GM23338 (cell line): ENCODE data around the gene PKD2. TPM values are rescaled to one million over a fixed set of nuclear protein-coding genes. Genes with fewer than 3 reads are reported as not detected.

ENCODE experiments used
- ATAC-seq: fragments of 200-7000 bp; cut with Tn5 transposase; 3 replicates; pipeline ENCODE4 v1.9.1; 2020
- DNase-seq: peaks from one replicate; pipeline ENCODE4 v3.0.0-alpha.2; 2015; ENCODE audit warnings: low spot score
- H2AFZ ChIP-seq: fragments of 200-600 bp; sonication (generic); 2 replicates; pipeline ENCODE4 v1.8.0; 2016; ENCODE audit warnings: antibody characterized with exemption, mild to moderate bottlenecking, moderate library complexity
- H3F3A ChIP-seq: fragments of 200-600 bp; sonication (generic); replicated peaks from 2 replicates; pipeline ENCODE4 v1.8.0; 2017; ENCODE audit warnings: antibody characterized with exemption, mixed run types, low read depth
- H3K27ac ChIP-seq: fragments of 200-600 bp; sonication (generic); 2 replicates; pipeline ENCODE4 v1.6.1; 2016; ENCODE audit warnings: low read depth
- H3K27me3 ChIP-seq: fragments of 200-600 bp; sonication (generic); 2 replicates; pipeline ENCODE4 v1.8.0; 2016; ENCODE audit warnings: mild to moderate bottlenecking, mixed run types, moderate library complexity; ENCODE audit not compliant: insufficient read depth
- H3K36me3 ChIP-seq: fragments of 200-600 bp; sonication (generic); 2 replicates; pipeline ENCODE4 v1.8.0; 2016; ENCODE audit warnings: mild to moderate bottlenecking; ENCODE audit not compliant: insufficient read depth
- H3K4me1 ChIP-seq: fragments of 200-600 bp; sonication (generic); 2 replicates; pipeline ENCODE4 v1.8.0; 2016; ENCODE audit warnings: mild to moderate bottlenecking, moderate library complexity; ENCODE audit not compliant: insufficient read depth
- H3K4me2 ChIP-seq: fragments of 200-600 bp; sonication (generic); 2 replicates; pipeline ENCODE4 v1.7.1; 2017; ENCODE audit warnings: mixed run types
- H3K4me3 ChIP-seq: fragments of 200-600 bp; sonication (generic); 2 replicates; pipeline ENCODE4 v1.6.1; 2016; ENCODE audit warnings: mixed run types
- H3K79me2 ChIP-seq: fragments of 200-600 bp; sonication (generic); replicated peaks from 2 replicates; pipeline ENCODE4 v1.8.0; 2017; ENCODE audit warnings: mild to moderate bottlenecking; ENCODE audit not compliant: insufficient read depth
- H3K9me2 ChIP-seq: fragments of 200-600 bp; sonication (generic); 2 replicates; pipeline ENCODE4 v1.8.0; 2017; ENCODE audit not compliant: insufficient read depth
- H4K20me1 ChIP-seq: fragments of 200-600 bp; sonication (generic); replicated peaks from 2 replicates; pipeline ENCODE4 v1.8.0; 2017; ENCODE audit warnings: mild to moderate bottlenecking; ENCODE audit not compliant: insufficient read depth
- H3K27ac Mint-ChIP-seq: 2 replicates; pipeline ENCODE4 v1.8.0; 2020; ENCODE audit warnings: inconsistent platforms, mild to moderate bottlenecking, moderate library complexity, mixed read lengths
- H3K27me3 Mint-ChIP-seq: 3 replicates; pipeline ENCODE4 v1.8.0; 2022; ENCODE audit warnings: low read depth, mild to moderate bottlenecking, moderate library complexity, mixed read lengths, inconsistent platforms; ENCODE audit not compliant: insufficient read depth, poor library complexity
- H3K36me3 Mint-ChIP-seq: 3 replicates; pipeline ENCODE4 v1.8.0; 2021; ENCODE audit warnings: low read depth, mild to moderate bottlenecking, inconsistent platforms, moderate library complexity, mixed read lengths
- H3K4me1 Mint-ChIP-seq: 3 replicates; pipeline ENCODE4 v1.8.0; 2020; ENCODE audit warnings: mild to moderate bottlenecking, inconsistent platforms, mixed read lengths
- H3K4me3 Mint-ChIP-seq: 3 replicates; pipeline ENCODE4 v1.8.0; 2021; ENCODE audit warnings: moderate library complexity, mild to moderate bottlenecking, inconsistent platforms, mixed read lengths
- H3K9me3 Mint-ChIP-seq: 3 replicates; pipeline ENCODE4 v1.8.0; 2020; ENCODE audit warnings: moderate library complexity, mild to moderate bottlenecking, inconsistent platforms, mixed read lengths
- CREB1 ChIP-seq: fragments of 250-450 bp; sonication (Bioruptor Pico); IDR thresholded peaks from 2 replicates; pipeline ENCODE4 v1.5.0; 2020; ENCODE audit warnings: low read depth, mild to moderate bottlenecking, moderate library complexity
- ETS1 ChIP-seq: IDR thresholded peaks from 2 replicates; pipeline ENCODE4 v1.6.1; 2016; ENCODE audit warnings: antibody characterized with exemption
- EZH2phosphoT487 ChIP-seq: fragments of 200-600 bp; sonication (generic); IDR thresholded peaks from one replicate; pipeline ENCODE4 v1.8.1; 2018; ENCODE audit warnings: antibody characterized with exemption; ENCODE audit not compliant: unreplicated experiment
- JUNB ChIP-seq: IDR thresholded peaks from one replicate; pipeline ENCODE4 v1.6.1; 2016; ENCODE audit warnings: antibody characterized with exemption; ENCODE audit not compliant: unreplicated experiment
- NANOG ChIP-seq: IDR thresholded peaks from 2 replicates; pipeline ENCODE4 v1.6.1; 2016; ENCODE audit warnings: antibody characterized with exemption, borderline replicate concordance
- POLR2AphosphoS5 ChIP-seq: IDR thresholded peaks from 2 replicates; pipeline ENCODE4 v1.6.1; 2016; ENCODE audit warnings: antibody characterized with exemption, low read depth
- REST ChIP-seq: IDR thresholded peaks from one replicate; pipeline ENCODE4 v1.6.1; 2018; ENCODE audit warnings: antibody characterized with exemption; ENCODE audit not compliant: unreplicated experiment
- STAT1 ChIP-seq: IDR thresholded peaks from one replicate; pipeline ENCODE4 v1.6.1; 2016; ENCODE audit warnings: antibody characterized with exemption; ENCODE audit not compliant: unreplicated experiment
- ZNF114 ChIP-seq: fragments of 250-450 bp; sonication (Bioruptor Pico); IDR thresholded peaks from 2 replicates; pipeline ENCODE4 v1.5.0; 2020; ENCODE audit warnings: mild to moderate bottlenecking, moderate library complexity
- ZNF462 ChIP-seq: fragments of 250-450 bp; sonication (Bioruptor Pico); IDR thresholded peaks from 2 replicates; pipeline ENCODE4 v1.5.0; 2020; ENCODE audit warnings: mild to moderate bottlenecking, moderate library complexity
- polyA plus RNA-seq: library from polyadenylated mRNA; unstranded; fragments of >200 nt; fragmentation: Nextera tagmentation; extraction: Ambion mirVana; gene quantifications from 2 replicates; pipeline ENCODE4 v1.2.1, GENCODE V29; 2016
- total RNA-seq: library from RNA; depleted of rRNA; stranded (reverse); fragments of >200 nt; shearing (Covaris generic); gene quantifications from 2 replicates; pipeline ENCODE4 v1.2.3, GENCODE V29; 2014

Gene PKD2
- total and polyA plus RNA-seq, 2 experiments from 2014 or later = 17.9 to 45.3 TPM

- Mint-ChIP-seq H3K27me3 (peaks cover 6% of the 10 kb centered on the region), H3K4me3 (no peak overlapping the region), H3K36me3 (peaks cover 66% of the 10 kb centered on the region), H3K4me1 (no peaks in the 10 kb centered on the region), H3K27ac (no peak overlapping the region), H3K9me3 (peaks cover 3% of the 10 kb centered on the region; the same call in 1 of the 3 replicates)
- no peaks in the 10 kb centered on the region for H3K27me3 ChIP-seq
- no peak overlapping the region for H3K4me2 ChIP-seq
- no peak overlapping the region for H3K27ac ChIP-seq
- no peaks in the 10 kb centered on the region for H3F3A ChIP-seq
- H3K9me2 ChIP-seq = no peaks in the 10 kb centered on the region
- H3K4me3 ChIP-seq = no peak overlapping the region
- no peaks in the 10 kb centered on the region for H3K79me2 ChIP-seq
- no peaks in the 10 kb centered on the region for H4K20me1 ChIP-seq
- H3K4me1 ChIP-seq = no peaks in the 10 kb centered on the region
- DNase-seq (no peak), ATAC-seq (no peak)
- TF ChIP-seq ZNF462 (no peak), STAT1 (no peak), CREB1 (CRISPR knock-in tag) (no peak), REST (no peak), JUNB (no peak), ETS1 (no peak), EZH2phosphoT487 (no peak), POLR2AphosphoS5 (no peak), NANOG (no peak), ZNF114 (CRISPR knock-in tag) (no peak)
- no peak overlapping the region for H2AFZ ChIP-seq
- peaks cover 45% of the 10 kb centered on the region for H3K36me3 ChIP-seq
Observed at GRCh38 chr4:88063634-88064296, 56.3 kb downstream of the PKD2 start.
